ENCODE measurements around the gene RAD51B.

DNA sequence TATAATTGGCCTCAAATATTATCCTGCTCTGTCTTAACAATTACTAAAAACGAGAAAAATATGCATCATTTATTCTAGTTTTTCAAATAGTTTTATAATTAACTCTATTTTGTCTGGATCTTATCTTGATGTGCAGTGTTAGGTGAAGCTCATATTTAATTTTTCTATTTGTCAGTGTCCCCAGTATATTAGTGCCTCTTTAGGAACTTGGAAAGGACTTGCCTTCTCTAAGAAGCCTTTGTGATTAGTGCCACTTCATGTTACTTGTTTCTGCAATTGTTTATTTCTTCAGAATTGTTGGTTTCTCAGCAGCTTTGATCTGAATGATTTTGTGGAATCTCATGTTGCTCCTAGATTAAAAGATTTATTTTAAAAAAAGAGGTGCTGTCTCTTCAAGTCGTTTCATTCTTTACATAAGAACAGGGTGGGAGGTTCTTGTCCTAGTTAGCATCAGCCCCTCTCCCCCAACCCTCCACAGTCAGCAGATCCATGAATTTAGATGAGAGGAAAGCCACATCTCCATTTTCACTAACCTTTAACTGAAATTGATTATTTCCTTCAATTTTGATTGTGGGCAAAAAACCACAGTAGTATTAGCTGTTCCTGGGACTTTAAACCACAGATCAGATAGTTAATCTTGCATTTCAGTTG lies 434.4 kb downstream of the RAD51B start:
- TF ChIP-seq, protein P1, sequence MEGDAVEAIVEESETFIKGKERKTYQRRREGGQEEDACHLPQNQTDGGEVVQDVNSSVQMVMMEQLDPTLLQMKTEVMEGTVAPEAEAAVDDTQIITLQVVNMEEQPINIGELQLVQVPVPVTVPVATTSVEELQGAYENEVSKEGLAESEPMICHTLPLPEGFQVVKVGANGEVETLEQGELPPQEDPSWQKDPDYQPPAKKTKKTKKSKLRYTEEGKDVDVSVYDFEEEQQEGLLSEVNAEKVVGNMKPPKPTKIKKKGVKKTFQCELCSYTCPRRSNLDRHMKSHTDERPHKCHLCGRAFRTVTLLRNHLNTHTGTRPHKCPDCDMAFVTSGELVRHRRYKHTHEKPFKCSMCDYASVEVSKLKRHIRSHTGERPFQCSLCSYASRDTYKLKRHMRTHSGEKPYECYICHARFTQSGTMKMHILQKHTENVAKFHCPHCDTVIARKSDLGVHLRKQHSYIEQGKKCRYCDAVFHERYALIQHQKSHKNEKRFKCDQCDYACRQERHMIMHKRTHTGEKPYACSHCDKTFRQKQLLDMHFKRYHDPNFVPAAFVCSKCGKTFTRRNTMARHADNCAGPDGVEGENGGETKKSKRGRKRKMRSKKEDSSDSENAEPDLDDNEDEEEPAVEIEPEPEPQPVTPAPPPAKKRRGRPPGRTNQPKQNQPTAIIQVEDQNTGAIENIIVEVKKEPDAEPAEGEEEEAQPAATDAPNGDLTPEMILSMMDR (IDR thresholded peaks at IDR 0.05 in 2 of 3, conservative IDR thresholded peaks at IDR 0.05 in 1 of 3; ENCODE audit: borderline replicate concordance in 1 of 3, insufficient read depth in 1 of 3, low read depth in 2 of 3, low read length in 2 of 3): no peak
- TF ChIP-seq POLR2AphosphoS5 (IDR thresholded peaks at IDR 0.05; ENCODE audit: low read depth, low read length) (no peak), SIN3A (IDR thresholded peaks at IDR 0.05; ENCODE audit: low read depth) (no peak), CEBPB (IDR thresholded peaks at IDR 0.05; ENCODE audit: low read depth) (no peak), EZH2 (IDR thresholded peaks at IDR 0.05) (no peak), POLR2A (IDR thresholded peaks at IDR 0.05; ENCODE audit: borderline replicate concordance, extremely low read depth, insufficient read depth, insufficient read length) (no peak), YY1 (IDR thresholded peaks at IDR 0.05; ENCODE audit: extremely low read depth, insufficient replicate concordance, low read depth, low read length) (no peak), EZH2phosphoT487 (IDR thresholded peaks at IDR 0.05; ENCODE audit: borderline replicate concordance) (no peak)
- TF ChIP-seq, protein P2, sequence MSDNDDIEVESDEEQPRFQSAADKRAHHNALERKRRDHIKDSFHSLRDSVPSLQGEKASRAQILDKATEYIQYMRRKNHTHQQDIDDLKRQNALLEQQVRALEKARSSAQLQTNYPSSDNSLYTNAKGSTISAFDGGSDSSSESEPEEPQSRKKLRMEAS (IDR thresholded peaks at IDR 0.05): no peak
- TF ChIP-seq, protein P3, sequence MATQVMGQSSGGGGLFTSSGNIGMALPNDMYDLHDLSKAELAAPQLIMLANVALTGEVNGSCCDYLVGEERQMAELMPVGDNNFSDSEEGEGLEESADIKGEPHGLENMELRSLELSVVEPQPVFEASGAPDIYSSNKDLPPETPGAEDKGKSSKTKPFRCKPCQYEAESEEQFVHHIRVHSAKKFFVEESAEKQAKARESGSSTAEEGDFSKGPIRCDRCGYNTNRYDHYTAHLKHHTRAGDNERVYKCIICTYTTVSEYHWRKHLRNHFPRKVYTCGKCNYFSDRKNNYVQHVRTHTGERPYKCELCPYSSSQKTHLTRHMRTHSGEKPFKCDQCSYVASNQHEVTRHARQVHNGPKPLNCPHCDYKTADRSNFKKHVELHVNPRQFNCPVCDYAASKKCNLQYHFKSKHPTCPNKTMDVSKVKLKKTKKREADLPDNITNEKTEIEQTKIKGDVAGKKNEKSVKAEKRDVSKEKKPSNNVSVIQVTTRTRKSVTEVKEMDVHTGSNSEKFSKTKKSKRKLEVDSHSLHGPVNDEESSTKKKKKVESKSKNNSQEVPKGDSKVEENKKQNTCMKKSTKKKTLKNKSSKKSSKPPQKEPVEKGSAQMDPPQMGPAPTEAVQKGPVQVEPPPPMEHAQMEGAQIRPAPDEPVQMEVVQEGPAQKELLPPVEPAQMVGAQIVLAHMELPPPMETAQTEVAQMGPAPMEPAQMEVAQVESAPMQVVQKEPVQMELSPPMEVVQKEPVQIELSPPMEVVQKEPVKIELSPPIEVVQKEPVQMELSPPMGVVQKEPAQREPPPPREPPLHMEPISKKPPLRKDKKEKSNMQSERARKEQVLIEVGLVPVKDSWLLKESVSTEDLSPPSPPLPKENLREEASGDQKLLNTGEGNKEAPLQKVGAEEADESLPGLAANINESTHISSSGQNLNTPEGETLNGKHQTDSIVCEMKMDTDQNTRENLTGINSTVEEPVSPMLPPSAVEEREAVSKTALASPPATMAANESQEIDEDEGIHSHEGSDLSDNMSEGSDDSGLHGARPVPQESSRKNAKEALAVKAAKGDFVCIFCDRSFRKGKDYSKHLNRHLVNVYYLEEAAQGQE (IDR thresholded peaks at IDR 0.05; ENCODE audit: low read depth): no peak

Data from HCT116 (cell line).